GM19438 (cell line): ENCODE results near the gene MAPK11.

Experiments
- ATAC-seq: cut with Tn5 transposase; IDR thresholded peaks from one replicate; pipeline ENCODE4 v1.9.1; 2021; ENCODE audit warnings: low read depth; ENCODE audit not compliant: unreplicated experiment

MAPK11 gene

GRCh38 chr22:50228366-50228765 lies 41.8 kb downstream of the MAPK11 start:
- ATAC-seq: no peak

GRCh38 chr22:50227579-50228215 lies 42.5 kb downstream of the MAPK11 start:
- no peak for ATAC-seq

GRCh38 chr22:50226875-50227165 lies 43.4 kb downstream of the MAPK11 start:
- ATAC-seq: no peak

GRCh38 chr22:50226063-50226874 lies 43.9 kb downstream of the MAPK11 start:
- no peak for ATAC-seq

- ATAC-seq: no peak
Measured at GRCh38 chr22:50225200-50225969, 44.8 kb downstream of the MAPK11 start.

GRCh38 chr22:50224071-50224470 lies 46.1 kb downstream of the MAPK11 start:
- ATAC-seq: no peak

GRCh38 chr22:50222508-50222907 lies 47.7 kb downstream of the MAPK11 start:
- ATAC-seq: no peak

- no peak for ATAC-seq
Measured at GRCh38 chr22:50221410-50222300, 48.5 kb downstream of the MAPK11 start.

- ATAC-seq: no peak
Measured at GRCh38 chr22:50220603-50221409, 49.4 kb downstream of the MAPK11 start.

- no peak for ATAC-seq
Measured at GRCh38 chr22:50219800-50220602, 50.2 kb downstream of the MAPK11 start.

- ATAC-seq: no peak
Measured at GRCh38 chr22:50218996-50219727, 51.0 kb downstream of the MAPK11 start.

- ATAC-seq: no peak
Measured at GRCh38 chr22:50218153-50218995, 51.8 kb downstream of the MAPK11 start.

- no peak for ATAC-seq
Measured at GRCh38 chr22:50217543-50218152, 52.5 kb downstream of the MAPK11 start.

- no peak for ATAC-seq
Measured at GRCh38 chr22:50216684-50217520, 53.3 kb downstream of the MAPK11 start.

GRCh38 chr22:50216055-50216683 lies 54.0 kb downstream of the MAPK11 start:
- ATAC-seq: no peak
